CMK (cell line): Measurements from ENCODE around the gene NUDT8.
A peak's percentile ranks its signal among the peaks of the same experiment; 100 is the strongest.
"Not testable (repeated sequence)": the region's sequence is repeated elsewhere in the genome, so short reads cannot be mapped to it uniquely, and the experiment has no call there.

Experiments
- DNase-seq: peaks from one replicate; pipeline ENCODE4 v3.0.0-alpha.2; 2010; ENCODE audit warnings: low read depth

Gene NUDT8

GRCh38 chr11:67611704-67612587 is 17.8 kb downstream of the NUDT8 start:
- no peak for DNase-seq

DNA sequence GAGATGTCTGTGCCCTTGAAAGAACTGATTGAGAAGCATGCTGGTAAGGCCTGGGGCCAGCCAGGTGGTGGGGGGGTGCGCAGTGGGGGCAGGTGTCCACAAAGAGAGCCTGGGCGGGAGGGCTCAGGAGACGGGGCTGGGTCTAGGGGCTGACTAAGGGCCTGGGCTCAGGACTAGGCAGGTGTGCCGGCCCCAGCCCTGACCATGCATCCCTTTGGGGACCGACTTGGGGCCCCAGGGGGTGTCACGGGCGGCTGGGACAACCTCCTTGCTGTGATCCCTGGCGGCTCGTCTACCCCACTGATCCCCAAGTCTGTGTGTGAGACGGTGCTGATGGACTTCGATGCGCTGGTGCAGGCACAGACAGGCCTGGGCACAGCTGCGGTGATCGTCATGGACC is 18.6 kb downstream of the NUDT8 start:
- DNase-seq: no peak

GRCh38 chr11:67610302-67610868 is 19.4 kb downstream of the NUDT8 start:
- no peak for DNase-seq

GRCh38 chr11:67609316-67609715 is 20.4 kb downstream of the NUDT8 start:
- DNase-seq: no peak

GRCh38 chr11:67608486-67608885 is 21.3 kb downstream of the NUDT8 start:
- no peak for DNase-seq

DNA sequence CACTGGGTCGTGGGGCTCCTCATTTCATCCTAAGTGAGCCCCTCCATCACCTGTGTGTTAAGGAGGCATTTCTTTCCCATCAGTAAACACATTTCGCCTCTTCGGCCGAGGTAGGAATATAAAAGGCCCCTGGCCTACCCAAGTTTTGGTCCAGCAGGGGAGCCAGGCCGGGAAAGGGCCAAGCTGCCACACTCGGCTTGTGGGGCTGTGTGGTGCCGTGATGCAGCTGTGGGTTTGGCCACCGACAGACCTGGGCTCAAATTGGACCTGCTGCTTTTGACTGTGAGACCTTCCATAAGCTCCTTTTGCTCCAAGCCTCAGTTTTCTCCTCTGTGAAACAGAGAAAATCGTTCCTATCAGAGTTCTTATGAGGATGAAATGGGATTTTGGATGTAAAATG is 22.2 kb downstream of the NUDT8 start:
- no peak for DNase-seq

DNA sequence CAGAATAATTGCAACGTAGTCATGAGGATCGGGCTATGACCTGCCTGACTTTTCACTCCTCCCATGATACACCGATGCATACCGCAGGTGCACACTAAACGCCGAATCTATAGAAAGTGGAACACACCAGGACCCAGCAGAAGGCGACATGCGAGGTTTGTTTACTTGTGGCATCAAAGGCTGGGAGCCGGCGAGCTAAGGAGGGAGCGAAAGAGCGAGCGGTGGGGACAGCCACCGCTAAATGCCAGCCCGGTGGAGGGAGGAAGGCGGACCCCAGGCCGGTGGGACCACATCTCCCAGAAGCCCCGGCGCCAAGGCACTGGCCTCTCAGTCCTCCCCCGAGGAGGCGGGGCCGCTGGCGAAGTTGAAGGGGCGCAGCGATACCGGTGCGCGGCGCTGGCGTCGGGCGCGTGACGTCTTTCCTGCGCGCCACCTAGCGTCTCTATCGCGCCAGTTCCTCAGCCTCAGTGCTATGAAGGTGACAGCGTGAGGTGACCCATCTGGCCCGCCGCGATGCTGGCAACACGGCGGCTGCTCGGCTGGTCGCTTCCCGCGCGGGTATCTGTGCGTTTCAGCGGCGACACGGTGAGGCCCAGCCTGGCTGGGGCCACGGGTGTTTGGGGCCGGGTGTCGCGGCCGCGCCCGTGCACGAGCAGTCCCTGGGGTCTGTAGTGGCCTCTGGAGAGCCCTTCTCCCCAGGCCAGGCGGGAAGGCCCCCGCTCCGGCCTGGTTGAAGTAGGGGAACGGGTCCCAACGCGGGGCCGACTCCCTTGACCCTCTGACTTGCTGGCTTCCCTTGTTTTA is 23.0 kb downstream of the NUDT8 start, which contains the start of gene NDUFV1:
NDUFV1 (plus strand) TSS at position 445 of the 804 bp plus-strand sequence; CDS start at position 514, 69 bp downstream.
- peak; percentile 93 for DNase-seq

GRCh38 chr11:67606093-67606491 is 23.6 kb downstream of the NUDT8 start:
- DNase-seq: no peak

- DNase-seq: no peak
Measured at GRCh38 chr11:67605231-67606011, 24.3 kb downstream of the NUDT8 start.

DNA sequence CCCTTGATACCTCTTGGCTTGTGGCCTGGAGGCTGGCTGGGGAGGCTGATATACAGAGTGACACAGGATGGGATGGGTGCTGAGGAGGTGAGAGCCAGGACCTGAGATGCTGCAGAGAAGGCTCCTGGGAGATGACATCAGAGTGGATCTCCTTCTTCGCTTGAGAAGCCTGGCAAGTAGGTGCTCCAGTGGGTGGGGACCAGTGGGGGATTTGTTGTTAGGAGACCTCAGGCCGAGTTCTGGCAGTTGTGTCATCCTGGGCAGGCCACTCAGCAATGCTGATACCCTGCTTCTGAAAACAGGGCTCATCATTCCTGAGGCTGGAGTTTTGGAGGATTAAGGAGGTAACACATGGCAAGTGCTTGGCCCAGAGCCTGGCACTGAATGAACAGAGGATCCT is 24.9 kb downstream of the NUDT8 start:
- DNase-seq: no peak

- DNase-seq: not testable (repeated sequence)
Measured at GRCh38 chr11:67604119-67604518, 25.6 kb downstream of the NUDT8 start.

DNA sequence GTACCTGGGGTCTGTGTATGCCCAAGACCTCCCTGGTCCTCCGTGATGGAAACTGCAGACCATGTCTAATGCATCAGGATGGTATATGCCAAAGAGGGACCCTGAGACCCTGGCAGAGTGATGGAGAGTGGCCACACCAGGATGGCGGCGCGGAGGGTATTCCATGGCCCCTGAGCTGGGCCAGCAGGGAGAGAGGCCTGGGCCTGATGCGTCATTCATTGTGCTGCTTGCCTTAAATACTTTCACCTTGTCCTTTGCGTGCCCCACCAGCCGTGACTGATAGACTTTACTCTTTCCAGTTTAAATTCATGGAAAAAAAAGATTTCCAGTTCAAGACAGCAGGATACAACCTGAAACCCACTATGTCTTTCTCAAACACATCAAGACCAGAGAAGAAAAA is 28.6 kb downstream of the NUDT8 start:
- no peak for DNase-seq

DNA sequence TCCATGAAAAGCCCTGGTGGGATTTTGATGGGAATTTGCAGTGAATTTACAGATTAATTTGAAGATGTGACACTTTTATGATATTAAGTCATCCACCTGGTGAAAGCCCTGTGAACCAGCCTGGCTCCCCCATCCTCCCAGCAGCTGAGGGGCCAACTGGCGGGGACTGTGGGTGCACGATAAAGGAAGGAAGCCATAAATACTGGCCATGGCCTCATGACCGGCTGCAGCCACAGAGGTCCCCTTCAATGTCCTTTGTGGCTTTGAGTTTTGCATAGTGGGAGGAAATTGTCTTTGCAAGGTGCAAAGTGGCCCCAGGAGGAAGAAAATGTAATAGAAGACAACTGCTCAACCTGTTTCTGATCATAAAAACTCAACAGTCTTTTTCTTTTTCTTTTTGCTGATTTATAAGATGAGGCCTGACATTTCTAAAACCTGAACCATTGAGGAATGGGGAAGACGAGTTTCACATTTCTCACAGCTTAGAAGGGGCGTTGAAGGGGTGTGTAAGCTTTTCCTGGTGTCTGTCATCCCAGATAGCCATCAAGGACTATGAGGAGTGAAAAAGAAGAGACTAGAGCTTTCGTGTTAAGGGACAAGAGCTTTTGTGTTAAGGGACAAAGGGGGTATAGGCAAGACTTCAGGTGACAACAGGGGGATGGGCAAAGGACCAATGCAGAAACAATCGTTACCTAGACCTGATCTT is 29.3 kb downstream of the NUDT8 start:
- DNase-seq: no peak

DNA sequence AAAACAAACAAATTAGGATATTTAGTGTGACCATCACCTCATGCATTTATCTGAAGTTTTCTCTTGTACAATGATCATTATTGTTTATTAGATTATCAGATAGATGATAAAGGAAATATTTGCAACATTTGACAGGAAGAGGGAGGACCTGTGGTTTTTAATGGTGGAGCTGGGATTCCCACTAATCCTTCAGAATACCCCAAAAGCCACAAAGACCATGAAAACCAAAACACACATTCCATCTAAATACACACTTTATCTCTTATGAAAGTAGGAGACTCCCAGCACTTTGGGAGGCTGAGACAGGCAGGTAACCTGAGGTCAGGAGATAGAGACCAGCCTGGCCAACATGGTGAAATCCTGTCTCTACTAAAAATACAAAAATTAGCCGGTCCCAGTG is 30.6 kb downstream of the NUDT8 start:
- no peak for DNase-seq

DNA sequence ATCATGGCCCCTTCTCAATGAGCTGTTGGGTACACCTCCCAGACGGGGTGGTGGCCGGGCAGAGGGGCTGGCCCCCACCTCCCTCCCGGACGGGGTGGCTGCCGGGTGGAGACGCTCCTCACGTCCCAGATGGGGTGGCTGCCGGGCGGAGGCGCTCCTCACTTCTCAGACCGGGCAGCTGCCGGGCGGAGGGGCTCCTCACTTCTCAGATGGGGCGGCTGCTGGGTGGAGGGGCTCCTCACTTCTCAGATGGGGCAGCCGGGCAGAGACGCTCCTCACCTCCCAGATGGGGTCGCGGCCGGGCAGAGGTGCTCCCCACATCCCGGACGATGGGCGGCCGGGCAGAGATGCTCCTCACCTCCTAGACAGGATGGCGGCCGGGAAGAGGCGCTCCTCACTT is 31.8 kb downstream of the NUDT8 start:
- not testable (repeated sequence) for DNase-seq

- DNase-seq: not testable (repeated sequence)
Measured at GRCh38 chr11:67597458-67597857, 32.3 kb downstream of the NUDT8 start.

- DNase-seq: no peak
Measured at GRCh38 chr11:67596753-67597300, 32.9 kb downstream of the NUDT8 start.

GRCh38 chr11:67594480-67594879 is 35.3 kb downstream of the NUDT8 start:
- no peak for DNase-seq

DNA sequence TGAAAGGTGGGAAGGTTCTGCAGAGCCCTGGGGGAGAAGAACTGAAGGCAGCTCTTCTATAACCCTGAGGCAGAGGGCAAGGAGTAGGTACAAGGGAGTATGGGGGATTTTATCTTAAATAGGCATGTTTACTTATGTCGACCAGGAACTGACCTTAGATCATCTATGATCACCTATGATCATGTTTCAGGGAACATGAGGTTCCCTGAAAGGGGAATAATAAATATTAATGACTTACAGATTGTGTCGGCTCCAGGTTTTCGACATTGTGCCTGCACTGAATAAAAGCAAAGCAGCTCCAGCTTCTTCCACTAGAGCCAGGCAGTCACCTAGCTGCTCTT is 36.2 kb downstream of the NUDT8 start:
- no peak for DNase-seq

- DNase-seq: no peak
Measured at GRCh38 chr11:67592880-67593564, 36.7 kb downstream of the NUDT8 start.
